Activated T-helper 1 cell treated with anti-CD3 and anti-CD28 coated beads, Interleukin-2, amount 50 U/mL, for 16 hours (primary cell): Measurements from ENCODE around the gene KLF6.

ENCODE experiments used
- DNase-seq, 2 donors: peaks; one replicate each; pipeline ENCODE4 v3.0.0-alpha.2; 2020; ENCODE audit warnings: low read depth in 1 of 2, low spot score in 1 of 2

KLF6 gene

GRCh38 chr10:3789621-3790020, 4.6 kb upstream of the KLF6 start:
- DNase-seq: no peak

DNA sequence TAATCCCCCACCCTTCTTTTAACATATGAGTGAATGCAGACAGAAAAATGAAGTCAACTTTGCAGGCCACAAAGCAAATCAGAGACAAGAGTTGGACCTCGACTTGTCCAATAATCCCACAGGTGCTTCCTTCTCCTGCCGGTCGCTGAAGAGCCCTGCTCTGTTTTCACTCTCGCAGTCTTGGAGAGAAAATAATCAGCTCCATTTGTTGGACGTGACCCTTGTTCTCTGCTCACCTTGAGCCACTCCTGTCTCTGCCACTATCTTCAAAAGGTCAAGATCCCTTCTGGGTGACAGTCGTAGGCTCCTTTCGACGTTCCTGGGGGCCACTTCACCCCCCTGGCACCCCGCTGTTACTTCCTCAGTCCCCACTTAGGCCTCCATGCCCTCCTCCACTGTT, 2.8 kb upstream of the KLF6 start:
- no peak for DNase-seq

GRCh38 chr10:3787016-3787400, 2.0 kb upstream of the KLF6 start:
- DNase-seq: no peak

DNA sequence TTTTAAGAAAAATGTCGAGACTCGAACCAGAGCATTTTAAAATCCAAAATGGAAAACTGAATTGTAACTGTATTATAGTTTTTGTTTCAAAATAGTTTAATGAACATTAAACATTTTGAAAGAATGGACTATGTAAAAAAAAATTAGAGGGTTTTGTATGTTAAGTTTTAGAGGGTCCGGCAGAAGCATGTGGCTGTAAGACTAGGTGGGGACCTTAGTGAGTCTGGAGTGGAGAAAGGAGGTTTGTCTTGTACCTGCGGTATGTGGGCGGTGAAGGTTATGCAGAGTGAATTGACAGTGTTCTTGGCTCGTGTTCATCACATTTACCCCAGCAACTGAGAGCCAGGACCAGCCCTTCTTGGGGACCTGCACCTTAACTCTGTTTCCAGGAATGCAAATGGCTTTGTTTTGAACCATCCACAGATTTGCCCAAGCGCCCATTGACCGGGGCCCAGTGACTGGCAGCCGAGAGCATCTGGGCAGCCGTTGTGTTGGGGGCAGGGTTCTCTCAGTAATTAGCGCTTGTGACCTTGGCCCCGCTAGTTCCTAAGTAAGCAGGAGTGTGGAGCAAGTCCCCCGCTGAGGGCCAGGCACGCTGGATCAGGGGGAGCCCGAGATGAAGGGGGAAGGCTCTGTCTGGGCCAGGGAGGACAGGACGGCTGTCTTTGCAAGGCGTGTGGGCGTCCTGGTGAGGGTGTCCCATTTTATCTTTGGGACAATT, 1.4 kb upstream of the KLF6 start:
- DNase-seq: no peak

- no peak for DNase-seq
Observed at GRCh38 chr10:3785851-3786271, 852 bp upstream of the KLF6 start.

DNA sequence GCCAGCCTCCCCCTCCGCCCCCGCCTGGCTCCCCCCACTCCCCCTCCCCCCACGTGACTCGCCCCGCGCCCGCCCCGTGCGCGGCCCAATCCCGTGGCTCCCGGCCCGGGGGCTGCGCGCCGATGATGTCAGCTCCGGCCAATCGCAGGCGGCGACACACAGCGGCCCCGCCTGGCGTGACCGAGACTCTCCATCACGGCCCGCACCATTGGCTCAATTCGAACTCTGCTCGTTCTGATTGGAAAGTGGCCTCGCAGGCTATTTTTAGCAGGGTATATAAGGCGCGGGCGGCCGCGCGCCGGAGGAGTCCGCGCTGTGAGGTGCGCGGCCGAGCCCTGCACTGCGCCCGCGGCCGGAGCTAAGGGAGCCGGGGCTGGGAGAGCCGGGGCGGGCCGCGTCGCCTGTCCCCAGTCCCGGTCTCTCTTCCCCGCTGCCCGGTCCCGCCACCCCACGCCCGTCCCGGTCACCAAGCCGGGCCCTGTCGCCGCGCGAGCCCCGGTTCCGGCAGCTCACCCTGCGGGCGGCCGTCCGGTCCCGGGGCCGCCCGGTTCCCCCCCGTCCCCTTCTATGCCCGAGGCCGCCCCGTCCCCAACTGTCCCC, 342 bp upstream of the KLF6 start:
- DNase-seq: peak; percentile 98 to 99

- DNase-seq: no peak
Observed at GRCh38 chr10:3783682-3784432, 1.2 kb downstream of the KLF6 start.

DNA sequence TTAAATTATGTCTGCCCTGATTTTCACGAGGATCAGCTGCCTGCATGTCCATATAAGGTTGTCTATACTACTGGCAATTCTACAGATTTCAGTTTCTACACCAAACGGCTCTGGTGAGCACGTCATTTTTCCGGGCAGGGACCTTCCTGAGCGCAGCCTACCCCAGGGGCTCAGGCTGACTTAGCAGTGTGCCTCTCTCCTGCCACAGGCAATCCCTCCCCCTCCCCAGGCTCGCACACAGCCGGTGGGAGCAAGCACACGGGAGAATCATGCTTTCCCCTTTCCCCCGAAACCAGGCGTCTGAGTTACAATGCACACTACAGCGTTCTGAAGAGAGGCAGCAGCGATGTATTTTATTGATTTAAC, 1.7 kb downstream of the KLF6 start:
- peak in 1 of 2 donors; percentile 62 for DNase-seq

DNA sequence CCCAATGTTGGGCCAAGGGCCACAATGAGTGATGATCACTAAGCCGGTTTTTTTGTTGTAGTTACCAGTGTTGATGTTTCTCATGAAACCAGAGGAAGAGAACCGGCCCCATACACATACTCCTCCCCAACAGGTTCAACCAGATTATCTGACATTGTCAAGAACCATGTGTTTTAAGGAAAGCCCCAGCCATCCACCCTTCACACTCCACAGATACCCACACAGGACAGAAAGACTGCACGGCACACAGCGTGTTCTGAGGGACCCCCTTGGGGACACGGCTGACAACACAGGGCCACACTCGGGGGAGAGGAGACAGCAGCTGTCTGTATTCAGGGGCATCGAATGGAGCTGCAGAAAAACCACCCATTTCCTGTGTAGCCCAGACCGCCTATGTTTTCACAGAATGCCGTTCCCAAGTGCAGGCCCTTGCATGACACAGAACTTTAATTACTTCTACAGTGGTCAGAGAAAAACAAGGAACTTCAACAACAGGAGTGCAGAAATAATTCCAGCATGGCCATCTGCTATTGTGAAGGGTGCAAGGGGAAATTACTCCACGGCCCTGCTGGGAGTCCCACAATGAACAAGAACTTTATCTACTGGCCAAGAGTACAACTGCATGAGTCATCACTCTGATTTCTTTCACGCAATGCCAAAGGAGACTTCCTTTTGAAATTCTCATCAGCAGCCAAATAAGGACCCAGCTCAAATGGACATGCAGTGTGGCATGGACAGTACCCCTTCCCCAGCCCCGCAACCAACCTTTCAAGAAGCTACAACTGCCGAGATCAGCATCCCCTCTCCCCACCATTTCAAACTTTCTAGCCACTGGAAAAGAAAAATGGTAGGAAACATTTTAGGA, 2.3 kb downstream of the KLF6 start:
- DNase-seq: no peak

- DNase-seq: no peak
Observed at GRCh38 chr10:3782146-3782450, 2.9 kb downstream of the KLF6 start.

DNA sequence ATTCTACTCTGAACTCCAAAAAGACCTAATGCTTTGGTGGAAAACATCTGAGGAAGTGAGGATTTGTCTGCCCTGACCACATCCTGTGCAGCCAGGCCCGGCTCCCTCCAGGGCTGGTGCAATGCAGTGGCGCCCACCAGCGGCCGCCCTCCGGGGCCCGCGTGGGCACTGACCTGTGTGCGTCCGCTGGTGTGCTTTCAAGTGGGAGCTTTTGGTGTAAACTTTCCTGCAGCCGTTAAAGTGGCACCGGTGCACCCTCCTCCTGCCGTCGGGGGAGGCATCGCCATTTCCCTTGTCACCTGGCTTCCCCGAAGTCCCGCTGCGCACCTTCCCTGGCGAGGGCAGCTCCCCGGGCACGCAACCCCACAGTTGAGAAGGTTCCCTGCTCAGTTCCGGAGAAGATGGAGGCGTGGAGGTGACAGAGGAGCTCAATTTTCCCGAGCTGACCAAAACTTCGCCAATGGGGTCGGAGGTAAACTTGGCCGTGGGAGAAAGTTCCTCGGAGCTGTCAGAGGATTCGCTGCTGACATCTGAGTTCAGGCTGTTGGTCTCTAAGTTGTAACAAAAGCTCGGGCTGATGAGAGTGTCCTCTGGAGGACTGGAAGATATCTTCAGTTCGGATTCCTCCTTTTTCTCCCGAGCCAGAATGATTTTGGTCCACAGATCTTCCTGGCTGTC, 3.4 kb downstream of the KLF6 start:
- no peak for DNase-seq

DNA sequence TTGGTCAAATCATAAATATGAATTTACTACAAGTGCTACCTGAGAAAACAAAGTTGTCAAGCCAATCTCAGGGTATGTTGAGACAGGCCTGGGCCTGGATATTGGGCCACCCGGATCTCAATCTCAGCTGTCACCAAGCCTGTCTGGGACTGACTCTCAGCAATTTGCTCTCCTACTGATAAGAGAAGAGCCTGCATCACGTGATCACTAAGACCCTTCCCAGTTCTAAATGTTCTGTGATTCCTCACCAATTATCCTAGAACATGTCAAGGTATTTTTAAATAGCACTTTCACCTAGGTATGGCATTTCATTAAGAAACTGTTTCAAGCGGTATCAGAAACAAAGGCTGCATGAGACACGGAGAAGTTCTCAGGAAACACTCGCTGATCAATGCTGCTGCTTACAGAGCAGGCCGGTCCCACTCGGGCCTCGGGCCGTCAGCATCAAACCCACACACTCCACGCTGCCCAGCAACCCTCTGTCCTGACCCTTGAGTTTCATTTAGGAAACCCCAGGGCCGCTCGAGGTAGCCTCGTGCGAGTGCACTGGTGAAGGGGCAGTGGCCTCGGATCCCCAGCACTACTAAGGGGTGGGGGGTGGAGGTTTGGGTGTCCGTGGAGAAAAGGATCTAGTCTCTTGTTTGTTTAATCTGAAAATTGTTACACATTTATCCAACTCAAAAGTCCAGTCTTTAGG, 4.1 kb downstream of the KLF6 start:
- DNase-seq: no peak

- DNase-seq: no peak
Observed at GRCh38 chr10:3780021-3780770, 4.8 kb downstream of the KLF6 start.

GRCh38 chr10:3779158-3779741, 5.8 kb downstream of the KLF6 start:
- DNase-seq: no peak

DNA sequence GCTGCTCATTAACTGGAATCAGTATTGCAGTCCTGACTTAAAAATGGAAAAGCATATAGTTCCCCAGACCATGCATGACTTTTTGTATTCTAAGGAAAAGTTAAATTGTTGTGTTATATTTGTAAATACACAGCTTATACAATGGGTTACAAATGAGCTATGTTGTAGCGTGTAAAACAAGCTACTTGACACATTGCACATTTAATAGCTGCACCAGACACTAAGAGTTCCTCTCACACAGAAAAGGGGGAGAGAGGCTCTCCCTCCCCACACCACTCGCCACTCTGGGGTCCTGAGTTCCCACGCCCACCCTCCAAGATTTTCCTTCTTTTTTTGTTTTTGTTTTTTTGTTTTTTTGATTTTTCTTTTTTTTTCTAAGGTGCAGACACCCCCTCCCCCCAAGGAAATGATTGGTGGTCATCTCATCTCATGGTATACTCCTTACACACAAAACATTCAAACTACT, 6.3 kb downstream of the KLF6 start:
- no peak for DNase-seq

GRCh38 chr10:3777981-3778691, 6.9 kb downstream of the KLF6 start:
- no peak for DNase-seq

DNA sequence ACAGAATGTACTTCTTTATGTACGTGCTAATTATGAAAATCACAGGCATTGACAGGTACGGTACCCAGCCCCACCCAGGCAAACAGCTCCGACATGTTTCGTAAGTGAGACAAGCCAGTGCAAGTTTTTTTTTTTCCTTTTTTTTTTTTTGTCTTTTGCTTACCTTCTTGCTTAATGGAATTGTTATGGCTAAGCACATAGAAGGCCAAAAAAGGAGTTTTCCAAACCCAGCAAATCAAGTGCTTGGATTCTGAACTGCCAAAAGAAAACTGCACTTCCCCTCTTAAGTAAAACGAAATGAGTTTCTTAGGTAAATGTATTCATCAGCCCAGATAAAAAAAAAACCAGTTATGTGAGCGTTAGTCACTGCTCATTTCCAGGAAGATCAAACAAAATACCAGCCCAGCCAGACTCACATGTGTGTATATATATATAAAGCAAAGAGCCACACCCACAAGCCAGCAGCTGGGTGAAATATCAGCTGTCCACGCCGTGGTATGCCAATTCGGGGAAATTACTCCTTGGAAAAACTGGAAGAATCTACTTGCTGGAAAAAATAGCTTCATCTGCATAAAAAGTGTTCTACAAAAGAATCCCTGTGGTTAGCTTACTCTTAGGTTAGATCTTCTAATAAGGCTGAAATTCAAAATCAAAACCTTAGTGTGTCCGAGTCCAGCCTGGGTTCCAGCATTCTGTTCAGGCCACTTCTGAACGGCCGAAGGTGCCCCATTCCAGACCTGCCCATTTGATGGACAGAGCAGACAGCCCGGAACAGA, 8.0 kb downstream of the KLF6 start:
- DNase-seq: no peak
